Panc1 (cell line): ENCODE measurements around the gene RNASE1. TPM values are rescaled to one million over a fixed set of nuclear protein-coding genes. Genes with fewer than 3 reads are reported as not detected.

Source experiments
- ATAC-seq: fragments of 200-7000 bp; cut with Tn5 transposase; 2 replicates; pipeline ENCODE4 v1.9.1; 2020; ENCODE audit warnings: mild to moderate bottlenecking, moderate library complexity
- BruUV-seq: library from RNA; stranded (reverse); fragments of 400-500 nt; replicated peaks from 2 replicates; lab custom pipeline; 2021; lab: Mats Ljungman, UMichigan
- CTCF ChIA-PET: fragments of 300-600 bp; sonication (Branson Sonifier 250); formaldehyde crosslinking; loops from one replicate; lab custom pipeline; 2022; ENCODE audit warnings: antibody characterized with exemption; lab: Charles Lee
- POLR2A ChIA-PET: fragments of 300-600 bp; sonication (Branson Sonifier 250); formaldehyde crosslinking; loops from one replicate; lab custom pipeline; 2022; ENCODE audit warnings: antibody characterized with exemption; lab: Charles Lee
- DNase-seq: peaks from one replicate; pipeline ENCODE4 v3.0.0-alpha.2; 2010; ENCODE audit warnings: low read depth, low spot score
- H3K27ac ChIP-seq: 2 replicates; pipeline ENCODE4 v1.5.1; 2011; ENCODE audit warnings: mild to moderate bottlenecking, low read length, inconsistent platforms
- H3K27me3 ChIP-seq: fragments of 200-500 bp; sonication (Bioruptor generic); 2 replicates; pipeline ENCODE4 v1.6.0; 2014; ENCODE audit warnings: low read length, inconsistent platforms; ENCODE audit not compliant: control insufficient read depth, insufficient read depth
- H3K36me3 ChIP-seq: fragments of 200-500 bp; sonication (Bioruptor generic); 2 replicates; pipeline ENCODE4 v1.5.1; 2014; ENCODE audit warnings: inconsistent platforms, mild to moderate bottlenecking, low read length, moderate library complexity; ENCODE audit not compliant: control insufficient read depth, insufficient read depth
- H3K4me1 ChIP-seq: 2 replicates; pipeline ENCODE4 v1.5.1; 2011; ENCODE audit warnings: inconsistent platforms, mild to moderate bottlenecking, low read length, moderate library complexity; ENCODE audit not compliant: control insufficient read depth, insufficient read depth
- H3K4me3 ChIP-seq, 2 experiments: 2 replicates each; pipeline ENCODE4 v1.5.1; 2011 to 2012; ENCODE audit warnings: low read depth in 2 of 2, low read length in 2 of 2, mild to moderate bottlenecking in 2 of 2, inconsistent platforms in 1 of 2, moderate library complexity in 1 of 2
- H3K9me3 ChIP-seq: fragments of 200-500 bp; sonication (Bioruptor generic); 2 replicates; pipeline ENCODE4 v1.5.1; 2014; ENCODE audit warnings: low read depth, mild to moderate bottlenecking, inconsistent platforms, low read length, moderate library complexity; ENCODE audit not compliant: control insufficient read depth, insufficient read depth
- POLR2AphosphoS5 ChIP-seq: IDR thresholded peaks from 2 replicates; pipeline ENCODE4 v1.6.1; 2012; ENCODE audit warnings: mild to moderate bottlenecking, low read depth, low read length, moderate library complexity
- REST ChIP-seq, 2 experiments: IDR thresholded peaks; 2 replicates each; pipeline ENCODE4 v1.6.1; 2011 to 2012; ENCODE audit warnings: low read depth in 2 of 2, control low read depth in 1 of 2, low read length in 1 of 2, mild to moderate bottlenecking in 1 of 2, moderate library complexity in 1 of 2; ENCODE audit not compliant: insufficient read depth in 1 of 2
- SIN3A ChIP-seq: IDR thresholded peaks from 2 replicates; pipeline ENCODE4 v1.6.1; 2012; ENCODE audit warnings: low read depth, mild to moderate bottlenecking, low read length, moderate library complexity, borderline replicate concordance; ENCODE audit not compliant: insufficient read depth
- TCF7L2 ChIP-seq: IDR thresholded peaks from 2 replicates; pipeline ENCODE4 v1.6.1; 2011; ENCODE audit warnings: mild to moderate bottlenecking, low read depth, low read length, inconsistent platforms
- in situ Hi-C: cut with HindIII; loops from 2 replicates; pipeline ENCODE4 v1.10.0; 2016; ENCODE audit warnings: low sequenced_read_pairs, low pct_unique_long_range_greater_than_20kb
- intact Hi-C: fragments of 100-400 bp; cut with micrococcal nuclease; formaldehyde crosslinking; loops from one replicate; pipeline ENCODE4 v1.10.0; 2022; ENCODE audit not compliant: unreplicated experiment
- total RNA-seq: library from RNA; stranded (reverse); gene quantifications from one replicate; pipeline ENCODE4 v1.2.1, GENCODE V29; 2021; ENCODE audit not compliant: unreplicated experiment
- TF ChIP-seq, protein P1 (sequence below): fragments of 450-650 bp; IDR thresholded peaks from 2 replicates; pipeline ENCODE4 v1.5.1; 2017; ENCODE audit warnings: mild to moderate bottlenecking

Gene RNASE1
- total RNA-seq, 1 experiment from 2014 or later = 0.69 TPM

DNA sequence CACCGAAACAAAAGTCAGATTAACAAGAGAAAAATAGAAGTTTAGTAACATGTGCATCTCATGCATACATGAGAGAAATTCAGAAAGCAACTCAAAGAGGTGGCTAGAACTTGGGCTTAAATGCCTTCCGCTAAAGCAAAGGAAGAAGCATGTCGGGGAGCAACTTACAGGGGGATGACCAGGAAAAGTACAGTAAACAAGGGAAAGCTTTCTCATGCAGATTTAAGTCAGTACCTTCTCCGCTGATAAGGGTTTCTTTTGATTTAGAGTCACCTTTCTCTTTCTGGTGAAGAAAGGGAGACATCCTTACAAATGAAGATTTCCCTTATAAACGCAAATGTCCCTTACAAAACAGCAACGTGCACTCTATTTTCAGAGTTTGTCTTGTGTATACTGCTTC, 27.6 kb downstream of the RNASE1 start:
- DNase-seq = no peak
- Histone ChIP-seq H3K36me3 (no peaks in the 10 kb centered on the region), H3K27ac (no peak overlapping the region), H3K4me3 (no peak overlapping the region), H3K27me3 (peaks cover 7% of the 10 kb centered on the region; the same call in 1 of the 2 replicates), H3K4me1 (no peaks in the 10 kb centered on the region), H3K9me3 (no peaks in the 10 kb centered on the region)
- in situ Hi-C loops = no loop called here
- POLR2A ChIA-PET = no interaction called here
- intact Hi-C loops = no loop called here
- no TSS peak for BruUV-seq
- CTCF ChIA-PET = no interaction called here
- TF ChIP-seq SIN3A = no peak
- no peak for TF ChIP-seq POLR2AphosphoS5
- TF ChIP-seq REST (IDR thresholded peaks at IDR 0.05; ENCODE audit: insufficient read depth in 1 of 2, low read depth in 2 of 2, low read length in 1 of 2) = no peak
- ATAC-seq = no peak

DNA sequence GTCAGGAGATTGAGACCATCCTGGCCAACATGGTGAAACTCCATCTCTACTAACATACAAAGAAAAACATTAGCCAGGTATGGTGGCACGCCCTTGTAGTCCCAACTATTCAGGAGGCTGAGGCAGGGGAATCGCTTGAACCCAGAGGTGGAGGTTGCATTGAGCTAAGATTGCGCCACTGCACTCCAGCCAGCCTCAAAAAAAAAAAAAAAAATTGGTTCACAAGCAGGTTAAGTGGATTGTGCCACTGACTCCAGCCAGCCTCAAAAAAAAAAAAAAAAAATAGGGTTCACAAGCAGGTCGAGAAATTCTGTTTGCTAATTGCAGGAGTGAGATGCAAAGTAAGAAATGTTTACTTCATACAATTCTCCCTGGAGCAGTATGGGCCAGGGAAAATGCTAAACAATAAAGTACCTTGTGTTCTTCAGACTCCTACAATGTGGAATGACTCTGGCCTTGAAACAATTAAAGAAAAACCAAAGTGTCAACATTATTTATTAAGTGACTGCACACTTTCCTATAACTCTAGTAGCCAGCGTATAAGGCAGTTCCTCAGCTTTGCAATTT, 28.3 kb downstream of the RNASE1 start:
- Histone ChIP-seq H3K36me3 (no peaks in the 10 kb centered on the region), H3K27me3 (peaks cover 10% of the 10 kb centered on the region; the same call in 1 of the 2 replicates), H3K27ac (no peak overlapping the region), H3K4me1 (no peaks in the 10 kb centered on the region), H3K4me3 (no peak overlapping the region), H3K9me3 (no peaks in the 10 kb centered on the region)
- ATAC-seq (no peak), DNase-seq (no peak)
- TF ChIP-seq POLR2AphosphoS5 = no peak
- no peak for TF ChIP-seq SIN3A
- no peak for TF ChIP-seq TCF7L2
- no peak for TF ChIP-seq REST (IDR thresholded peaks at IDR 0.05; ENCODE audit: insufficient read depth in 1 of 2, low read depth in 2 of 2, low read length in 1 of 2)
- TF ChIP-seq, protein P1, sequence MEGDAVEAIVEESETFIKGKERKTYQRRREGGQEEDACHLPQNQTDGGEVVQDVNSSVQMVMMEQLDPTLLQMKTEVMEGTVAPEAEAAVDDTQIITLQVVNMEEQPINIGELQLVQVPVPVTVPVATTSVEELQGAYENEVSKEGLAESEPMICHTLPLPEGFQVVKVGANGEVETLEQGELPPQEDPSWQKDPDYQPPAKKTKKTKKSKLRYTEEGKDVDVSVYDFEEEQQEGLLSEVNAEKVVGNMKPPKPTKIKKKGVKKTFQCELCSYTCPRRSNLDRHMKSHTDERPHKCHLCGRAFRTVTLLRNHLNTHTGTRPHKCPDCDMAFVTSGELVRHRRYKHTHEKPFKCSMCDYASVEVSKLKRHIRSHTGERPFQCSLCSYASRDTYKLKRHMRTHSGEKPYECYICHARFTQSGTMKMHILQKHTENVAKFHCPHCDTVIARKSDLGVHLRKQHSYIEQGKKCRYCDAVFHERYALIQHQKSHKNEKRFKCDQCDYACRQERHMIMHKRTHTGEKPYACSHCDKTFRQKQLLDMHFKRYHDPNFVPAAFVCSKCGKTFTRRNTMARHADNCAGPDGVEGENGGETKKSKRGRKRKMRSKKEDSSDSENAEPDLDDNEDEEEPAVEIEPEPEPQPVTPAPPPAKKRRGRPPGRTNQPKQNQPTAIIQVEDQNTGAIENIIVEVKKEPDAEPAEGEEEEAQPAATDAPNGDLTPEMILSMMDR = no peak
- in situ Hi-C loops = no loop called here
- BruUV-seq = no TSS peak
- CTCF ChIA-PET = no interaction called here
- POLR2A ChIA-PET = no interaction called here
- intact Hi-C loops = no loop called here
